Measurements from ENCODE around the gene OTOF.

GRCh38 chr2:26516246-26516645 is 38.3 kb upstream of the OTOF start:
- no peak for TF ChIP-seq TAF1 (IDR thresholded peaks at IDR 0.05; ENCODE audit: low read depth)
- TF ChIP-seq EP300 (IDR thresholded peaks at IDR 0.05; ENCODE audit: borderline replicate concordance): no peak
- no peak for TF ChIP-seq YY1 (IDR thresholded peaks at IDR 0.05; ENCODE audit: low read depth)
- TF ChIP-seq USF1 (IDR thresholded peaks at IDR 0.05): no peak
- TF ChIP-seq FOXM1 (IDR thresholded peaks at IDR 0.05; ENCODE audit: borderline replicate concordance, low read depth): no peak
- TF ChIP-seq CEBPB (IDR thresholded peaks at IDR 0.05): no peak
- TF ChIP-seq RAD21 (IDR thresholded peaks at IDR 0.05; ENCODE audit: low read depth): no peak
- TF ChIP-seq, protein P1, sequence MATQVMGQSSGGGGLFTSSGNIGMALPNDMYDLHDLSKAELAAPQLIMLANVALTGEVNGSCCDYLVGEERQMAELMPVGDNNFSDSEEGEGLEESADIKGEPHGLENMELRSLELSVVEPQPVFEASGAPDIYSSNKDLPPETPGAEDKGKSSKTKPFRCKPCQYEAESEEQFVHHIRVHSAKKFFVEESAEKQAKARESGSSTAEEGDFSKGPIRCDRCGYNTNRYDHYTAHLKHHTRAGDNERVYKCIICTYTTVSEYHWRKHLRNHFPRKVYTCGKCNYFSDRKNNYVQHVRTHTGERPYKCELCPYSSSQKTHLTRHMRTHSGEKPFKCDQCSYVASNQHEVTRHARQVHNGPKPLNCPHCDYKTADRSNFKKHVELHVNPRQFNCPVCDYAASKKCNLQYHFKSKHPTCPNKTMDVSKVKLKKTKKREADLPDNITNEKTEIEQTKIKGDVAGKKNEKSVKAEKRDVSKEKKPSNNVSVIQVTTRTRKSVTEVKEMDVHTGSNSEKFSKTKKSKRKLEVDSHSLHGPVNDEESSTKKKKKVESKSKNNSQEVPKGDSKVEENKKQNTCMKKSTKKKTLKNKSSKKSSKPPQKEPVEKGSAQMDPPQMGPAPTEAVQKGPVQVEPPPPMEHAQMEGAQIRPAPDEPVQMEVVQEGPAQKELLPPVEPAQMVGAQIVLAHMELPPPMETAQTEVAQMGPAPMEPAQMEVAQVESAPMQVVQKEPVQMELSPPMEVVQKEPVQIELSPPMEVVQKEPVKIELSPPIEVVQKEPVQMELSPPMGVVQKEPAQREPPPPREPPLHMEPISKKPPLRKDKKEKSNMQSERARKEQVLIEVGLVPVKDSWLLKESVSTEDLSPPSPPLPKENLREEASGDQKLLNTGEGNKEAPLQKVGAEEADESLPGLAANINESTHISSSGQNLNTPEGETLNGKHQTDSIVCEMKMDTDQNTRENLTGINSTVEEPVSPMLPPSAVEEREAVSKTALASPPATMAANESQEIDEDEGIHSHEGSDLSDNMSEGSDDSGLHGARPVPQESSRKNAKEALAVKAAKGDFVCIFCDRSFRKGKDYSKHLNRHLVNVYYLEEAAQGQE (IDR thresholded peaks at IDR 0.05; ENCODE audit: low read depth): no peak
- TF ChIP-seq ZBTB7A (IDR thresholded peaks at IDR 0.05; ENCODE audit: low read depth): no peak
- no peak for TF ChIP-seq EGR1 (IDR thresholded peaks at IDR 0.05)

Measured in Ishikawa (cell line).